DND-41 (cell line): ENCODE measurements around the gene GPC1.

Experiments
- ATAC-seq: fragments of 200-7000 bp; cut with Tn5 transposase; 3 replicates; pipeline ENCODE4 v1.9.1; 2021; ENCODE audit warnings: low read depth; ENCODE audit not compliant: insufficient read depth
- DNase-seq: peaks from one replicate; pipeline ENCODE4 v3.0.0-alpha.2; 2020
- H2AFZ ChIP-seq: 2 replicates; pipeline ENCODE4 v1.6.0; 2012; ENCODE audit warnings: low read depth, low read length
- H3K27ac ChIP-seq: 2 replicates; pipeline ENCODE4 v1.5.1; 2012; ENCODE audit warnings: low read length, inconsistent platforms
- H3K27me3 ChIP-seq: fragments of 200-600 bp; sonication (generic); 2 replicates; pipeline ENCODE4 v1.6.0; 2012; ENCODE audit warnings: low read length, mild to moderate bottlenecking, inconsistent platforms; ENCODE audit not compliant: insufficient read depth, poor library complexity
- H3K36me3 ChIP-seq: 2 replicates; pipeline ENCODE4 v1.5.1; 2012; ENCODE audit warnings: low read length, inconsistent platforms; ENCODE audit not compliant: insufficient read depth
- H3K4me1 ChIP-seq: 2 replicates; pipeline ENCODE4 v1.5.1; 2012; ENCODE audit warnings: mild to moderate bottlenecking, low read length; ENCODE audit not compliant: insufficient read depth
- H3K4me2 ChIP-seq: 2 replicates; pipeline ENCODE4 v1.6.0; 2012; ENCODE audit warnings: mild to moderate bottlenecking, moderate library complexity, low read length, inconsistent platforms; ENCODE audit not compliant: insufficient read depth
- H3K4me3 ChIP-seq, 2 experiments: fragments of 200-600 bp in 1 of 2; shearing (Covaris generic) in 1 of 2; 2 replicates each; pipeline ENCODE4 v1.5.1; 2012 to 2016; ENCODE audit warnings: inconsistent platforms in 2 of 2, low read length in 2 of 2, mild to moderate bottlenecking in 2 of 2, low read depth in 1 of 2, moderate library complexity in 1 of 2
- H3K79me2 ChIP-seq: 2 replicates; pipeline ENCODE4 v1.6.0; 2012; ENCODE audit warnings: low read length, inconsistent platforms; ENCODE audit not compliant: insufficient read depth
- H3K9ac ChIP-seq: 2 replicates; pipeline ENCODE4 v1.6.0; 2012; ENCODE audit warnings: low read depth, mild to moderate bottlenecking, inconsistent platforms, low read length, moderate library complexity
- H3K9me3 ChIP-seq: 2 replicates; pipeline ENCODE4 v1.5.1; 2012; ENCODE audit warnings: low read length, moderate library complexity, mild to moderate bottlenecking, inconsistent platforms; ENCODE audit not compliant: insufficient read depth, severe bottlenecking
- H4K20me1 ChIP-seq: 2 replicates; pipeline ENCODE4 v1.6.0; 2012; ENCODE audit warnings: low read length; ENCODE audit not compliant: insufficient read depth
- EZH2 ChIP-seq: IDR thresholded peaks from 3 replicates; pipeline ENCODE4 v1.6.1; 2012; ENCODE audit warnings: borderline replicate concordance, low read depth, mild to moderate bottlenecking, moderate library complexity, low read length, inconsistent platforms; ENCODE audit not compliant: severe bottlenecking
- TF ChIP-seq, protein P1 (sequence below): IDR thresholded peaks from 2 replicates; pipeline ENCODE4 v1.5.1; 2012; ENCODE audit warnings: borderline replicate concordance, low read length, moderate library complexity, mild to moderate bottlenecking; ENCODE audit not compliant: poor library complexity, severe bottlenecking; ENCODE audit errors: extremely low read depth

Gene GPC1

DNA sequence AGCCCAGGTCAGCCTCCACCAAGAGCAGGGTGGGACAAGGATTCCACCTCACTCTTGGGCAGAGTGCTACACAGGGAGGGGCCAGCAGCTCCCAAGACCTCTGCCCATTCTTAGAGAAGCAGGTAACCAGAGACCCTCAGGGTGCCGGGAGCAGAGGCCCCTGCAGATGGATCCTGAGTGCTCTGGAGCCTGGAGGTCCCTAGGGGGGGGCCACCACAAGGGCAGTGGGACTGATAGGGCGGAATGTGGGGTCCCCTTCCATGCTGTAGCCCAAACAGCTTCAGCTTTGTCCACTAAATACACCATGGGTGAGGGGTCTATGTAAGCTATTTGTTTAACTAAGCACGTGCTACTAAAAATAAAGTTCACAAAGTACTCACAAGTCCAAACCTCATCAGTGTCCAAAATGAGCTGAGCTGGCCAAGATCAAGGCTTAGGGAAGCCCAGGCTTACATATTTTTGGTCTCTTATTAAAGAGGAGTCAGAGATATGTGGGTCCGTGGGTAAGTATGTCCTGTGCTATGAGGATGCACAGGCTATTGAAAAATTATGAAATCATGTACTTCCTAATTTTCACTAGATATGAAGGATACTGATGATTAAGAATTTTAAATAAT lies 21.5 kb upstream of the GPC1 start:
- ATAC-seq (no peak), DNase-seq (no peak)
- no peaks in the 10 kb centered on the region for H3K4me1 ChIP-seq
- H3K9ac ChIP-seq, result no peak overlapping the region
- H3K79me2 ChIP-seq, result no peaks in the 10 kb centered on the region
- no peaks in the 10 kb centered on the region for H3K36me3 ChIP-seq
- no peaks in the 10 kb centered on the region; the same call in 1 of the 2 replicates for H4K20me1 ChIP-seq
- no peak overlapping the region for H3K4me2 ChIP-seq
- no peak overlapping the region for H2AFZ ChIP-seq
- no peaks in the 10 kb centered on the region for H3K27me3 ChIP-seq
- H3K4me3 ChIP-seq, result no peak overlapping the region
- H3K27ac ChIP-seq, result no peak overlapping the region
- peaks cover 5% of the 10 kb centered on the region for H3K9me3 ChIP-seq
- TF ChIP-seq, protein P1, sequence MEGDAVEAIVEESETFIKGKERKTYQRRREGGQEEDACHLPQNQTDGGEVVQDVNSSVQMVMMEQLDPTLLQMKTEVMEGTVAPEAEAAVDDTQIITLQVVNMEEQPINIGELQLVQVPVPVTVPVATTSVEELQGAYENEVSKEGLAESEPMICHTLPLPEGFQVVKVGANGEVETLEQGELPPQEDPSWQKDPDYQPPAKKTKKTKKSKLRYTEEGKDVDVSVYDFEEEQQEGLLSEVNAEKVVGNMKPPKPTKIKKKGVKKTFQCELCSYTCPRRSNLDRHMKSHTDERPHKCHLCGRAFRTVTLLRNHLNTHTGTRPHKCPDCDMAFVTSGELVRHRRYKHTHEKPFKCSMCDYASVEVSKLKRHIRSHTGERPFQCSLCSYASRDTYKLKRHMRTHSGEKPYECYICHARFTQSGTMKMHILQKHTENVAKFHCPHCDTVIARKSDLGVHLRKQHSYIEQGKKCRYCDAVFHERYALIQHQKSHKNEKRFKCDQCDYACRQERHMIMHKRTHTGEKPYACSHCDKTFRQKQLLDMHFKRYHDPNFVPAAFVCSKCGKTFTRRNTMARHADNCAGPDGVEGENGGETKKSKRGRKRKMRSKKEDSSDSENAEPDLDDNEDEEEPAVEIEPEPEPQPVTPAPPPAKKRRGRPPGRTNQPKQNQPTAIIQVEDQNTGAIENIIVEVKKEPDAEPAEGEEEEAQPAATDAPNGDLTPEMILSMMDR, result no peak
- no peak for TF ChIP-seq EZH2

DNA sequence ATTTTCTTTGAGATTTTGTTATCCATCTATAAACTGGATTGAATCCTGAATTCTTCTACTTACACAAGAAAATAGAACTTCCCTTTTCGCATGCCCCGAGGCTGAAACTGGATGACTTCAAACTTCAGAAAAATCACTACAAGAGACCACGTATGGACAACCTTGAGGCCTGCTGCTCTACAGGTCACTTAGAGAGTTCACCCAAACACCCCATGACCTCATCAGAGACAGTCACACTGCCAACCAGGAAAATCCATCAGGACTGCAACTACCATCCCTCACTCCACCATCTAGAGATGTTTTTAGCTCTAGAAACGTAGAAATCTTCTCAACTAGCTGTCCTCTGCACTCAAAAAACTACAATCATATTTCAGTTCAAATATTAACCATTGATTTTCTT lies 18.6 kb upstream of the GPC1 start:
- no peaks in the 10 kb centered on the region for H3K4me1 ChIP-seq
- H3K79me2 ChIP-seq, result no peaks in the 10 kb centered on the region
- no peak overlapping the region for H3K27ac ChIP-seq
- H3K27me3 ChIP-seq, result no peaks in the 10 kb centered on the region
- no peak overlapping the region for H2AFZ ChIP-seq
- no peaks in the 10 kb centered on the region; the same call in 1 of the 2 replicates for H4K20me1 ChIP-seq
- peaks cover 24% of the 10 kb centered on the region for H3K9me3 ChIP-seq
- DNase-seq (no peak), ATAC-seq (no peak)
- H3K9ac ChIP-seq, result no peak overlapping the region
- H3K36me3 ChIP-seq, result no peaks in the 10 kb centered on the region
- H3K4me2 ChIP-seq, result no peak overlapping the region
- no peak for TF ChIP-seq EZH2
- TF ChIP-seq, protein P1, result no peak
- H3K4me3 ChIP-seq, result no peak overlapping the region

GRCh38 chr2:240418311-240418710 lies 17.2 kb upstream of the GPC1 start:
- Histone ChIP-seq H3K79me2 (no peaks in the 10 kb centered on the region), H3K27me3 (no peaks in the 10 kb centered on the region), H3K4me3 (no peak overlapping the region), H3K36me3 (no peaks in the 10 kb centered on the region), H3K4me1 (no peaks in the 10 kb centered on the region), H4K20me1 (no peaks in the 10 kb centered on the region), H3K9ac (no peak overlapping the region), H3K9me3 (peaks cover 24% of the 10 kb centered on the region), H2AFZ (no peak overlapping the region), H3K27ac (no peak overlapping the region), H3K4me2 (no peak overlapping the region)
- ATAC-seq (no peak), DNase-seq (no peak)
- no peak for TF ChIP-seq EZH2
- TF ChIP-seq, protein P1, result no peak
